ENCODE data around the gene ACAP1.
"Not testable (repeated sequence)": the region's sequence is repeated elsewhere in the genome, so short reads cannot be mapped to it uniquely, and the experiment has no call there.

Gene ACAP1

GRCh38 chr17:7329997-7330637, 6.2 kb upstream of the ACAP1 start:
- peak; percentile 87 for DNase-seq

- no peak for DNase-seq
Observed at GRCh38 chr17:7330638-7331015, 5.7 kb upstream of the ACAP1 start.

- no peak for DNase-seq
Observed at GRCh38 chr17:7332111-7332510, 4.2 kb upstream of the ACAP1 start.

- peak; percentile 56 for DNase-seq
Observed at GRCh38 chr17:7332600-7333069, 3.7 kb upstream of the ACAP1 start.

- no peak for DNase-seq
Observed at GRCh38 chr17:7334938-7335538, 1.3 kb upstream of the ACAP1 start.

DNA sequence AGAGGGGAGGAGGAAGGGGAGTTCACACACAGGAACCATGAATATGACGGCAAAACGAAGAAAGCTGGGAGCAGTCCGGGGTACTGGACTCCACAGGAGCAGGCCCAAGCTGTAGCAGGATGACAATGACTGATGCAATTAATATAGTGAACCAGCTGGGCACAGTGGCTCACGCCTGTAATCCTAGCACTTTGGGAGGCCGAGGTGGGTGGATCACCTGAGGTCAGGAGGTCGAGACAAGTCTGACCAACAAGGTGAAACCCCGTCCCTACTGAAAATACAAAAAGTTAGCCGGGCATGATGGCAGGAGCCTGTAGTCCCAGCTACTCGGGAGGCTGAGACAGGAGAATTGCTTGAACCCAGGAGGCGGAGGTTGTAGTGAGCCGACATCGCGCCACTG, 564 bp upstream of the ACAP1 start:
- DNase-seq: not testable (repeated sequence)

DNA sequence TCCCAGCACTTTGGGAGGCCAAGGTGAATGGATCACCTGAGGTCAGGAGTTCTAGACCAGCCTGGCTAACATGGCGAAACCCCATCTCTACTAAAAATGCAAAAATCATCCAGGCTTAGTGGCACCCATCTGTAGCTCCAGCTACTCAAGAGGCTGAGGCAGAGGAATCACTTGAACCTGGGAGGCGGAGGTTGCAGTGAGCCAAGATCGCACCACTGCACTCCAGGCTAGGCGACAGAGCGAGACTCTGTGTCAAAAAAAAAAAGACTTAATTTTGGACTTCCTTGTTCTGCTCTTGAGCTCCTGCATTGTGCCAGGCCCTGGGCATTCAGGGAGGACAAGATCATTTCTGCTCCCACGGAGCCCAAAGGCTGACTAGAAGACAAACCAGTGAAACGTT, 1.3 kb downstream of the ACAP1 start:
- not testable (repeated sequence) for DNase-seq

GRCh38 chr17:7340179-7340578, 3.9 kb downstream of the ACAP1 start:
- no peak for DNase-seq

- DNase-seq: no peak
Observed at GRCh38 chr17:7341842-7342241, 5.5 kb downstream of the ACAP1 start.

- no peak for DNase-seq
Observed at GRCh38 chr17:7343250-7343649, 6.9 kb downstream of the ACAP1 start.

DNA sequence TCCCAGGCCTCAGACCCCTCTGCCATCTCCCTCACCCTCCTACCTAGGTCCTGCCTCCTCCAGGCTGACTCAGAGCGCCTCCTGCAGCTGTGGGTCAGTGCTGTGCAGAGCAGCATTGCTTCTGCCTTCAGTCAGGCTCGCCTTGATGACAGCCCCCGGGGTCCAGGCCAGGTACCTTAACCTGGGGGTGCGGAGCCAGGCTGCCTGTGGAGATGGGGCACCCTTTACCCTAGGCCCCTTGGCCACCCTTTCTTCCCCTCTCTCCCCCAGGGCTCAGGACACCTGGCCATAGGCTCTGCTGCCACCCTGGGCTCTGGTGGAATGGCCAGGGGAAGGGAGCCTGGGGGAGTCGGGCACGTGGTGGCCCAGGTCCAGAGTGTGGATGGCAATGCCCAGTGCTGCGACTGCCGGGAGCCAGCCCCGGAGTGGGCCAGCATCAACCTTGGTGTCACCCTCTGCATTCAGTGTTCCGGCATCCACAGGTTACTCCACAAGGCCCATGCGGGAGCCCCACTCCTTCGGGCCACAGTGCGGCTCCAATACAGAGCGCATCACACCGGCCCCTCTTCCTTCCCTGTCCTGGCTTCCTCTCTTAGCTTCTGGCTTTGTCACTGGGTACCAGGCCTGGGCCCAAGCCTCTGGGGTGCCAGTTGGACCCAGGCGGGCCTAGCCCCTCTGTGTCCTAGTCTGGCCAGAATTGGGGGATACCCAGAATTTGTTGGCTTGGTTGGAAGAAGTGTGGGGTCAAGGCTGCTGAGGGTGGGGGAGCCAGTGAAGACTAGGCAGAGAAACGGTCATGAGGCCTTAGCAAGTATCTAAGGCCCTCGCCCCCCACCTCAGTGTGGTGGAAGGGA, 10.7 kb downstream of the ACAP1 start:
- no peak for DNase-seq

DNA sequence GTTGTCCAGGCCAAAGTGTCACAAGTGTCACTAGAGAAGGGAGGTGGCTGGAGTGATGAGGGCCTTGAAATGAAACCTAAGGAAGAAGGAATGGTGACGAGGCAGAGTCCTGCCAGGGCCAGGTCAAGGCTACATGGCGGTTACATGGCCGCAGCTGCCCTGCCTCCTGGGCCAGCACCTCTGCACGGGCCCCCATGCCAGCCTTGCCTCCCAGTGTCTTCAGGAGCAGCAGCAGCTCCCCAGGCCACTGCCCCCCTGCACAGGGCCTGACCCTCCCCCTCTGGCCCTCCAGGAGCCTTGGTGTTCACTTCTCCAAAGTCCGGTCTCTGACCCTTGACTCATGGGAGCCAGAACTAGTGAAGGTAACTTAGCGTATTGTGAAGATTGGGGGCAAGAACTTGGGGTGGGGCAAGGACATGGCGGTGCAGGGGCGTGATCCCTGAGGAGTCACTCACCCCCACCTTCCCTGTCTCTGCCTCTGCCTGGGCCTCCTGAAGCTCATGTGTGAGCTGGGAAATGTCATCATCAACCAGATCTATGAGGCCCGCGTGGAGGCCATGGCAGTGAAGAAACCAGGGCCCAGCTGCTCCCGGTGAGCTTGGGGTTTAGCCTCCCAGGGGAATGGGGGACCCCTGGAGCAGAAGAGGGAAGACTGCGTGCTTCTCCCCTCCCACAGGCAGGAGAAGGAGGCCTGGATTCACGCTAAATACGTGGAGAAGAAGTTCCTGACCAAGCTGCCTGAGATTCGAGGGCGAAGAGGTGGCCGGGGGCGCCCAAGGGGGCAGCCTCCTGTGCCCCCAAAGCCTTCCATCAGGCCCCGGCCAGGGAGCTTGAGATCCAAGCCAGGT, 11.5 kb downstream of the ACAP1 start:
- no peak for DNase-seq

GRCh38 chr17:7348478-7349242, 12.3 kb downstream of the ACAP1 start:
- DNase-seq: no peak

DNA sequence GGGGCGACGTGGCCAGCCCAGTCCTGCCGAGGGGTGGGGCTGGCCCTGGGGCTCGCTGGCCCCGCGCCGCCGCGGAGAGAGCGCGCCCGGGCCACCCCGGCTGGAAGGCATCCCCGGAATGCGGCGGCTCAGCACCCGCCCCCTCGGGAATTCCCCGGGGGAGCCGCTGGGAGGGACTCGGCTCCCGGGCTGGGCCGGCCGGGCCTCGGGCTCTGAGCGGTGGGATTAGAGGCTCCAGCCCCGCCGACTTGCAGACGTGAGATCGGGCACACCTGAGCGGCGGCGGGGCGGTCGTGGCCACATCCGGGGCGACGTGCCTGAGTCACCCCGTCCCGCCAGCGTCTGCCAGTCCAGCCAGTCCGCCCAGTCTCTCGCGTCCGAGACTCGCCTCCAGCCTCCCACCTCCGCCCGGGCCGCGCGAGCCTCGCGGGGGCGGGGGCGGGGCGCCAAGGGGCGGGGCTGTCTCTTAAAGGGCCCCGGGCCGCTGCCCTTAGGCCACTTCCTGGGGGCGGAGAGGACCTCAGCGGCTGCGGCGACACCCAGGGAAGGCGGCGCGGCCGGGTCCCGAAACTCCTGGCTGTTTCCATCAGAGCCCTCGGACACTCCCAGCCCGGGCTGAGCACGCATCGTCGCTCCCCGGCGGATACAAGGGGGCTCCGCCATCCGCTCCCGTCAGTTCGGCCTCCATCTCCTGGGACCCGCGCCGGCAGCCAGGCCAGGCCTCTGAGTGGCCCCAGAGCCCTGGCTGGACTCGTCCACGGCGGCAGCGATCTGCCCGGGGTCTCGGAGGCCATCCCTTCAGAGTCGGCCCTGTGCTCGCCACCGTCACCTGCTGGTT, 15.6 kb downstream of the ACAP1 start, which contains the start of gene KCTD11:
KCTD11 (plus strand) TSS at position 498 of the 838 bp plus-strand sequence.
- DNase-seq: peak; percentile 88

DNA sequence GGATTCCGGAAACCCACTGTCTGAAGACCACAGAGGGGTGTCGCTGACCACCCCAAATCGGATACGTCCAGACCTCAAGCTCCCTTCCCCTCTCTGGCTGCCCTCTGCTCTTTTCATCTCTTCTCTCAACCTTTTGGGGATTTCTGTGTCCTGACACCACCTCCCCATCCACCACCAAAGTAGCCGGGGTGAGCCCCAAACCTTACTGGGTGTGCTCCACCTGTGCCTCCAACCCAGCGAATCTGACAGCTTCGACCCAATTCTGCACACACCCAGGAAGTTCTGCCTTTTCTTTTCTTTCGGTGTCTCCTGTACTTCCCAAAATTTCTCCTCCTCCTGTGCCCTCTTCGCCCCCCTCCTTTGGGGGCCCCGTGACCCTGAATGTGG, 16.2 kb downstream of the ACAP1 start:
- peak; percentile 35 for DNase-seq

DNA sequence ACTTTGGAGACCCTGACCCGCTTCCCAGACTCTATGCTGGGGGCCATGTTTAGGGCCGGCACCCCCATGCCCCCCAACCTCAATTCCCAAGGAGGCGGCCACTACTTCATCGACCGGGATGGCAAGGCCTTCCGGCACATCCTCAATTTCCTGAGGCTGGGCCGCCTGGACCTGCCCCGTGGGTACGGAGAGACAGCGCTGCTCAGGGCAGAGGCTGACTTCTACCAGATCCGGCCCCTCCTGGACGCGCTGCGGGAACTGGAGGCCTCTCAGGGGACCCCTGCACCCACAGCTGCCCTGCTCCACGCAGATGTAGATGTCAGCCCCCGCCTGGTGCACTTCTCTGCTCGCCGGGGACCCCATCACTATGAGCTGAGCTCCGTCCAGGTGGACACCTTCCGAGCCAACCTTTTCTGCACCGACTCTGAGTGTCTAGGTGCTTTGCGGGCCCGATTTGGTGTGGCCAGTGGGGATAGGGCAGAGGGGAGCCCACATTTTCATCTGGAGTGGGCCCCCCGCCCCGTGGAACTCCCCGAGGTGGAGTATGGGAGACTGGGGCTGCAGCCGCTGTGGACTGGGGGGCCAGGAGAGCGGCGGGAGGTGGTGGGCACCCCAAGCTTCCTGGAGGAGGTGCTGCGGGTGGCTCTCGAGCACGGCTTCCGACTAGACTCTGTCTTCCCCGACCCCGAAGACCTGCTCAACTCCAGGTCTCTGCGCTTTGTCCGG, 16.7 kb downstream of the ACAP1 start:
- no peak for DNase-seq

GRCh38 chr17:7354262-7354843, 18.0 kb downstream of the ACAP1 start:
- peak; percentile 41 for DNase-seq

DNA sequence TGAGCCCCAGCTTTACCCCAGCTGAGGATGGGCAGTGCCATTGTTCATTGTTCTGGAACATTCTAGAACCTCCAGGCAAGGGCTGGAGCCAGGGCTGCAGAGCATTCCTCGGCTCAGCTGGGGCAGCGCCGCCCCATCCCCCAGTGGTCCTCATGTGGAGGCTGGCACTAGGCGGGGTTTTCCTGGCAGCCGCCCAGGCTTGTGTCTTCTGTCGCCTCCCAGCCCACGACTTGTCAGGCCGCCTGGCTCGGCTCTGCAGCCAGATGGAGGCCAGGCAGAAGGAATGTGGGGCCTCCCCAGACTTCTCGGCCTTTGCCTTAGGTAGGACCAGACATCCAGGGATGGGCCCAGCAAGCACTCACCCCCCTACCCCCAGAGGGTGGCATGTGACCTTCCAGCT, 18.7 kb downstream of the ACAP1 start, which contains the start of gene TMEM95:
TMEM95 (plus strand) TSS at position 104 of the 400 bp plus-strand sequence; CDS start at position 153, 49 bp downstream.
- DNase-seq: no peak

DNA sequence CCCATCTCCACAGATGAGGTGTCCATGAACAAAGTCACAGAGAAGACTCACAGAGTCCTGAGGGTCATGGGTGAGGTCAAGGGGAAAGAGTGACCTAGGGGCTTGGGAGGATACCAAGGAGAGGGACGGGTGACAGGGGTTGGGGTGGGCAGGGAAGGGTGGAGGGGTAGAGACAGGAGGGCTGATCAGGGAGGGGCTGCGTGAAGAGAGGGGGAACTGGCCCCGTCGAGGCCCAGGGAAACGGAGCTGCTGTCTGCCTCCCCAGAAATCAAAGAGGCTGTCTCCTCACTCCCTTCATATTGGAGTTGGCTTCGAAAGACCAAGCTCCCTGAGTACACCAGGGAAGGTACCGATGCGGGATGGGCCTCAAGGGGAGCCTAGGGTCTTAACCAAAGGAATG, 19.2 kb downstream of the ACAP1 start:
- no peak for DNase-seq

DNA sequence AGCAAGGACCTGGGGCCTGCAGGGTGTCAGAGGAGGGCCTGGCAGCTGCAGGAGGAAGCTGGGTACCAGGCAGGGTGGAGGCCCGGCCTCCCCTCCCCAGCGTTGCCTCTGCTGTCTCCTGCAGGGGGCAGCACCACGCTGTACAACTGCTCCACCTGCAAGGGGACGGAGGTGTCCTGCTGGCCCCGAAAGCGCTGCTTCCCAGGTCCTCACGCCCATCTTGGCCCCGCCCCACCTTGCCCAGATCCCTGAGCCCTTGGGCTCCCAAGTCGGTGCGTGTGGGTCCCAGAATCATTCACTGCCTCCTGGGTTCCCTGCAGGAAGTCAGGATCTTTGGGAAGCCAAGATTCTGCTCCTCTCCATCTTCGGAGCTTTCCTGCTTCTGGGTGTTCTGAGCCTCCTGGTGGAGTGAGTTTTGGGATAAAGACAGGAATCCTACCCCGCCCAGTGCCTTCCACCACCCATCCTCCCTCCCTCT, 19.8 kb downstream of the ACAP1 start:
- peak; percentile 90 for DNase-seq
